GM18517 (cell line): Measurements from ENCODE around the gene LMNTD1.
"Not testable (repeated sequence)": the region's sequence is repeated elsewhere in the genome, so short reads cannot be mapped to it uniquely, and the experiment has no call there.

Experiments
- ATAC-seq: cut with Tn5 transposase; IDR thresholded peaks from one replicate; pipeline ENCODE4 v1.9.1; 2021; ENCODE audit warnings: mild to moderate bottlenecking, moderate library complexity; ENCODE audit not compliant: unreplicated experiment

LMNTD1 gene

GRCh38 chr12:25433581-25434325 lies 119.3 kb downstream of the LMNTD1 start:
- no peak for ATAC-seq

- no peak for ATAC-seq
Observed at GRCh38 chr12:25433024-25433423, 120.1 kb downstream of the LMNTD1 start.

- ATAC-seq: no peak
Observed at GRCh38 chr12:25427337-25428249, 125.5 kb downstream of the LMNTD1 start.

GRCh38 chr12:25426821-25427220 lies 126.3 kb downstream of the LMNTD1 start:
- ATAC-seq: not testable (repeated sequence)
